Measurements from ENCODE around the gene CSMD2.

Gene CSMD2

DNA sequence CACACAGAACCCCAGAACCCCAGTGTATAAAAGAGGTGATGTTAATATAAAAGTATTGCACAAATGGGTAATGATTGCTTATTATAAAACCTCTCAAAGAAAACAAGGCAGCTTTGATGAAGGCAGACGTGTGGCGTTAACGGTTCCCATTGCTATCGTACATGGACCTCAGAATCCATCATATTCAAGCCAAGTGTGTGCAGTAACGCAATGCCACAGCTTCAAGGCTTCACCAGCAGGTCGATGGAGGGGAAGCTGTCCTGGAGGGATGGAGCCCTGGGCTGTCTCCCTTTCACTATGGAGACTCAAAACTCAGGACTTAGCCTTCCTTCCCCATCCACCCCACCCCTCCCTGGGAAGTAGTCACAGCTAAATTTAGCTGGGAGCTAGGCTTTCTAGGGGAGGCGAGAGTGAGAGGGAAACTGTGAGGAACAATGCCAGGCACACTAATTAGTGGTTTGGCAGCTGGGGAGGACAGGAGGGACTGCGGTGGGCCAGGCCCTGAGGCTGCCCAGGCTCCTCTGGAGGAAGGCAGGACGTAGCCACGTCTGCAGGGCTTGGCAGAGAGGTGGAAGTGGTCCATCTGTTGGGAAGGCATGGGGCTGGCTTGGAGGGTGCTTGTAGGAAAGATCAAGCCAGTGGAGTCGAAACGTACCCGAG lies 180.0 kb downstream of the CSMD2 start:
- TF ChIP-seq, protein P1, sequence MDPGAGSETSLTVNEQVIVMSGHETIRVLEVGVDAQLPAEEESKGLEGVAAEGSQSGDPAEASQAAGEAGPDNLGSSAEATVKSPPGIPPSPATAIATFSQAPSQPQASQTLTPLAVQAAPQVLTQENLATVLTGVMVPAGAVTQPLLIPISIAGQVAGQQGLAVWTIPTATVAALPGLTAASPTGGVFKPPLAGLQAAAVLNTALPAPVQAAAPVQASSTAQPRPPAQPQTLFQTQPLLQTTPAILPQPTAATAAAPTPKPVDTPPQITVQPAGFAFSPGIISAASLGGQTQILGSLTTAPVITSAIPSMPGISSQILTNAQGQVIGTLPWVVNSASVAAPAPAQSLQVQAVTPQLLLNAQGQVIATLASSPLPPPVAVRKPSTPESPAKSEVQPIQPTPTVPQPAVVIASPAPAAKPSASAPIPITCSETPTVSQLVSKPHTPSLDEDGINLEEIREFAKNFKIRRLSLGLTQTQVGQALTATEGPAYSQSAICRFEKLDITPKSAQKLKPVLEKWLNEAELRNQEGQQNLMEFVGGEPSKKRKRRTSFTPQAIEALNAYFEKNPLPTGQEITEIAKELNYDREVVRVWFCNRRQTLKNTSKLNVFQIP (CRISPR knock-in tag; IDR thresholded peaks at IDR 0.05; ENCODE audit: borderline replicate concordance, low read depth) = no peak
- TF ChIP-seq ARNTL (CRISPR knock-in tag; IDR thresholded peaks at IDR 0.05; ENCODE audit: borderline replicate concordance, low read depth) (no peak), ISL1 (CRISPR knock-in tag; IDR thresholded peaks at IDR 0.05) (no peak), PPARA (CRISPR knock-in tag; IDR thresholded peaks at IDR 0.05; ENCODE audit: borderline replicate concordance) (no peak), TOX (CRISPR knock-in tag; IDR thresholded peaks at IDR 0.05; ENCODE audit: borderline replicate concordance) (no peak), OSR1 (CRISPR knock-in tag; IDR thresholded peaks at IDR 0.05) (no peak), CSDC2 (CRISPR knock-in tag; IDR thresholded peaks at IDR 0.05) (no peak), ZFP30 (CRISPR knock-in tag; IDR thresholded peaks at IDR 0.05) (no peak), TCF4 (CRISPR knock-in tag; IDR thresholded peaks at IDR 0.05; ENCODE audit: borderline replicate concordance) (no peak), SNAI2 (CRISPR knock-in tag; IDR thresholded peaks at IDR 0.05) (no peak), ESRRG (CRISPR knock-in tag; IDR thresholded peaks at IDR 0.05) (no peak), ZC3H10 (CRISPR knock-in tag; IDR thresholded peaks at IDR 0.05) (no peak)
- TF ChIP-seq, protein P2, sequence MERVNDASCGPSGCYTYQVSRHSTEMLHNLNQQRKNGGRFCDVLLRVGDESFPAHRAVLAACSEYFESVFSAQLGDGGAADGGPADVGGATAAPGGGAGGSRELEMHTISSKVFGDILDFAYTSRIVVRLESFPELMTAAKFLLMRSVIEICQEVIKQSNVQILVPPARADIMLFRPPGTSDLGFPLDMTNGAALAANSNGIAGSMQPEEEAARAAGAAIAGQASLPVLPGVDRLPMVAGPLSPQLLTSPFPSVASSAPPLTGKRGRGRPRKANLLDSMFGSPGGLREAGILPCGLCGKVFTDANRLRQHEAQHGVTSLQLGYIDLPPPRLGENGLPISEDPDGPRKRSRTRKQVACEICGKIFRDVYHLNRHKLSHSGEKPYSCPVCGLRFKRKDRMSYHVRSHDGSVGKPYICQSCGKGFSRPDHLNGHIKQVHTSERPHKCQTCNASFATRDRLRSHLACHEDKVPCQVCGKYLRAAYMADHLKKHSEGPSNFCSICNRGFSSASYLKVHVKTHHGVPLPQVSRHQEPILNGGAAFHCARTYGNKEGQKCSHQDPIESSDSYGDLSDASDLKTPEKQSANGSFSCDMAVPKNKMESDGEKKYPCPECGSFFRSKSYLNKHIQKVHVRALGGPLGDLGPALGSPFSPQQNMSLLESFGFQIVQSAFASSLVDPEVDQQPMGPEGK (CRISPR knock-in tag; IDR thresholded peaks at IDR 0.05; ENCODE audit: borderline replicate concordance) = no peak
- TF ChIP-seq, protein P3, sequence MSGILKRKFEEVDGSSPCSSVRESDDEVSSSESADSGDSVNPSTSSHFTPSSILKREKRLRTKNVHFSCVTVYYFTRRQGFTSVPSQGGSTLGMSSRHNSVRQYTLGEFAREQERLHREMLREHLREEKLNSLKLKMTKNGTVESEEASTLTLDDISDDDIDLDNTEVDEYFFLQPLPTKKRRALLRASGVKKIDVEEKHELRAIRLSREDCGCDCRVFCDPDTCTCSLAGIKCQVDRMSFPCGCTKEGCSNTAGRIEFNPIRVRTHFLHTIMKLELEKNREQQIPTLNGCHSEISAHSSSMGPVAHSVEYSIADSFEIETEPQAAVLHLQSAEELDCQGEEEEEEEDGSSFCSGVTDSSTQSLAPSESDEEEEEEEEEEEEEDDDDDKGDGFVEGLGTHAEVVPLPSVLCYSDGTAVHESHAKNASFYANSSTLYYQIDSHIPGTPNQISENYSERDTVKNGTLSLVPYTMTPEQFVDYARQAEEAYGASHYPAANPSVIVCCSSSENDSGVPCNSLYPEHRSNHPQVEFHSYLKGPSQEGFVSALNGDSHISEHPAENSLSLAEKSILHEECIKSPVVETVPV (CRISPR knock-in tag; IDR thresholded peaks at IDR 0.05) = no peak
- ATAC-seq = no peak

DNA sequence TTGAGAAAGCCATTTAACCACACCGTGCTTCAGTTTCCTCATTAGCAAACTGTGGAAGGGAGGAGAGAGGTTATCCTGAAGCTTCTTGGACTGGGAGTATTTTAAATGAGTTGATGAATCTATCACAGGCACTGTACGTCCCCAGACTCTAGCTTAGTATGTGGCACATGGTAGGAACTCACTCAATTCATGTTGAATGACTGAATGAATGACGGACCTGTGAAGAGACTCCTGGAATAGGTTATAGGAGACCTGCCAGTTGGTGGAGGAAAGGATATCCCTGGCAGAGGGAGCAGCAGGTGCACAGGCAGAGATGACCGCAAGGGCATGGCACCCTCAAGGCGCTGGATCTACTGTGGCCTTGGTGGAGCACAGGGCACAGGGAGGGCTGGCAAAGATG lies 182.6 kb downstream of the CSMD2 start:
- TF ChIP-seq ZNF8 (CRISPR knock-in tag; IDR thresholded peaks at IDR 0.05) (no peak), ZC3H10 (CRISPR knock-in tag; IDR thresholded peaks at IDR 0.05) (no peak), ZNF70 (CRISPR knock-in tag; IDR thresholded peaks at IDR 0.05) (no peak), OSR1 (CRISPR knock-in tag; IDR thresholded peaks at IDR 0.05) (no peak)
- TF ChIP-seq, protein P4, sequence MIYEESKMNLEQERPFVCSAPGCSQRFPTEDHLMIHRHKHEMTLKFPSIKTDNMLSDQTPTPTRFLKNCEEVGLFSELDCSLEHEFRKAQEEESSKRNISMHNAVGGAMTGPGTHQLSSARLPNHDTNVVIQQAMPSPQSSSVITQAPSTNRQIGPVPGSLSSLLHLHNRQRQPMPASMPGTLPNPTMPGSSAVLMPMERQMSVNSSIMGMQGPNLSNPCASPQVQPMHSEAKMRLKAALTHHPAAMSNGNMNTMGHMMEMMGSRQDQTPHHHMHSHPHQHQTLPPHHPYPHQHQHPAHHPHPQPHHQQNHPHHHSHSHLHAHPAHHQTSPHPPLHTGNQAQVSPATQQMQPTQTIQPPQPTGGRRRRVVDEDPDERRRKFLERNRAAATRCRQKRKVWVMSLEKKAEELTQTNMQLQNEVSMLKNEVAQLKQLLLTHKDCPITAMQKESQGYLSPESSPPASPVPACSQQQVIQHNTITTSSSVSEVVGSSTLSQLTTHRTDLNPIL (CRISPR knock-in tag; IDR thresholded peaks at IDR 0.05; ENCODE audit: low read depth) = no peak
- no peak for ATAC-seq

DNA sequence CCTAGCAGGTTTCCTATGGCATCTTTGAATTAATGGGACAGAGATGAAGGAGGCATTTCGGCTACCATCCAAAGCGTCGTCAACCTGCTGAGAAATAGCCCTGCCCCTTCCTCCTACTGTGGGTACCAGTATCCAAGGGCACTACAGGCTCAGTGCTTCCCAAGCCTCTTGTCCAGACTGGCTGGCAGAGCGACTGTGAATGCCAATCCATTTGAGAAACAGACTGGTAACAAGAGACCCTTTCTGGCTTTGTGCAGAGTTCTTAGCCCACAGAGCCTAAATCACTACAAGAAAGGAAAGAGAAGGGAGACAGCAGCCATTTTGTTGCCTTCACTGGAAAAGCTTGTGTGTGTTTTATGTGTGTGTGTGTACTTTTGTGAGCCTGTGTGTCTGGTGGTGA lies 185.7 kb downstream of the CSMD2 start:
- no peak for ATAC-seq
- TF ChIP-seq CSDC2 (CRISPR knock-in tag; IDR thresholded peaks at IDR 0.05) (no peak), ZNF565 (CRISPR knock-in tag; conservative IDR thresholded peaks at IDR 0.05; ENCODE audit: low read depth) (no peak), GLIS3 (CRISPR knock-in tag; IDR thresholded peaks at IDR 0.05) (no peak), ESRRG (CRISPR knock-in tag; IDR thresholded peaks at IDR 0.05) (no peak), OSR1 (CRISPR knock-in tag; IDR thresholded peaks at IDR 0.05) (no peak), TOX (CRISPR knock-in tag; IDR thresholded peaks at IDR 0.05; ENCODE audit: borderline replicate concordance) (no peak), ARNTL (CRISPR knock-in tag; IDR thresholded peaks at IDR 0.05; ENCODE audit: borderline replicate concordance, low read depth) (no peak)
- TF ChIP-seq, protein P1 (CRISPR knock-in tag; IDR thresholded peaks at IDR 0.05; ENCODE audit: borderline replicate concordance, low read depth) = no peak
- TF ChIP-seq, protein P5, sequence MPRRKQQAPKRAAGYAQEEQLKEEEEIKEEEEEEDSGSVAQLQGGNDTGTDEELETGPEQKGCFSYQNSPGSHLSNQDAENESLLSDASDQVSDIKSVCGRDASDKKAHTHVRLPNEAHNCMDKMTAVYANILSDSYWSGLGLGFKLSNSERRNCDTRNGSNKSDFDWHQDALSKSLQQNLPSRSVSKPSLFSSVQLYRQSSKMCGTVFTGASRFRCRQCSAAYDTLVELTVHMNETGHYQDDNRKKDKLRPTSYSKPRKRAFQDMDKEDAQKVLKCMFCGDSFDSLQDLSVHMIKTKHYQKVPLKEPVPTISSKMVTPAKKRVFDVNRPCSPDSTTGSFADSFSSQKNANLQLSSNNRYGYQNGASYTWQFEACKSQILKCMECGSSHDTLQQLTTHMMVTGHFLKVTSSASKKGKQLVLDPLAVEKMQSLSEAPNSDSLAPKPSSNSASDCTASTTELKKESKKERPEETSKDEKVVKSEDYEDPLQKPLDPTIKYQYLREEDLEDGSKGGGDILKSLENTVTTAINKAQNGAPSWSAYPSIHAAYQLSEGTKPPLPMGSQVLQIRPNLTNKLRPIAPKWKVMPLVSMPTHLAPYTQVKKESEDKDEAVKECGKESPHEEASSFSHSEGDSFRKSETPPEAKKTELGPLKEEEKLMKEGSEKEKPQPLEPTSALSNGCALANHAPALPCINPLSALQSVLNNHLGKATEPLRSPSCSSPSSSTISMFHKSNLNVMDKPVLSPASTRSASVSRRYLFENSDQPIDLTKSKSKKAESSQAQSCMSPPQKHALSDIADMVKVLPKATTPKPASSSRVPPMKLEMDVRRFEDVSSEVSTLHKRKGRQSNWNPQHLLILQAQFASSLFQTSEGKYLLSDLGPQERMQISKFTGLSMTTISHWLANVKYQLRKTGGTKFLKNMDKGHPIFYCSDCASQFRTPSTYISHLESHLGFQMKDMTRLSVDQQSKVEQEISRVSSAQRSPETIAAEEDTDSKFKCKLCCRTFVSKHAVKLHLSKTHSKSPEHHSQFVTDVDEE (CRISPR knock-in tag; IDR thresholded peaks at IDR 0.05) = no peak

Measured in SK-N-SH treated with all-trans-retinoic acid at 6 μM for 48 hours (cell line).